ENCODE data around the gene TYMS. TPM values are rescaled to one million over a fixed set of nuclear protein-coding genes. Genes with fewer than 3 reads are reported as not detected.

The TYMS gene
- total RNA-seq, 2 donors from 2014 or later = 81.9 to 90.0 TPM

DNA sequence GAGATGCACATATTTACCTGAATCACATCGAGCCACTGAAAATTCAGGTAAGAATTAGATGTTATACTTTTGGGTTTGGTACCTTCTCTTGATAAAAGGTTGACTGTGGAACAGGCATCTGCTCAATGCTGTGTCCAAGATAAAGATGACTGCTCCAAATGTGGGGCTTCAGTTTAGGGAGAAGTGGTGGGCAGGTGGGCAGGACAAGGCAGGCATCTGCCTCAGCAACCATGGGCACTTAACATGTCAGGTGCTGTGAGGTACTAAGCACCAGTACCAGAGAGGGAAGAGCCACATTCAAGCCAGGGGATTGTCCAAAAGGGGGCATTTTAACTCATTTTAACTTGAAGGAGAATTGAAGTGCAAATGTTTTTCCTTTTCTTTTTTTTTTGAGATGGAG lies 14.0 kb downstream of the TYMS start:
- no peak overlapping the region for H3K27ac Mint-ChIP-seq
- no peak overlapping the region for H3K4me3 Mint-ChIP-seq
- Histone ChIP-seq H3K9me3 (ENCODE audit: control insufficient read depth, low read length) (peaks cover 2% of the 10 kb centered on the region), H3K4me1 (ENCODE audit: control insufficient read depth, insufficient read depth, low read length) (no peaks in the 10 kb centered on the region), H3K36me3 (ENCODE audit: control insufficient read depth, insufficient read depth, low read length) (peaks cover 86% of the 10 kb centered on the region), H3K9ac (ENCODE audit: extremely low read depth, low read length, poor library complexity, severe bottlenecking) (no peak overlapping the region), H3K27me3 (ENCODE audit: control insufficient read depth, insufficient read depth, low read length, poor library complexity, severe bottlenecking) (no peaks in the 10 kb centered on the region), H3K27ac (ENCODE audit: low read depth, low read length) (no peak overlapping the region), H3K4me3 (ENCODE audit: low read length) (no peak overlapping the region)
- peaks cover 70% of the 10 kb centered on the region for H3K36me3 Mint-ChIP-seq (ENCODE audit: low read depth)
- TF ChIP-seq, protein P1, sequence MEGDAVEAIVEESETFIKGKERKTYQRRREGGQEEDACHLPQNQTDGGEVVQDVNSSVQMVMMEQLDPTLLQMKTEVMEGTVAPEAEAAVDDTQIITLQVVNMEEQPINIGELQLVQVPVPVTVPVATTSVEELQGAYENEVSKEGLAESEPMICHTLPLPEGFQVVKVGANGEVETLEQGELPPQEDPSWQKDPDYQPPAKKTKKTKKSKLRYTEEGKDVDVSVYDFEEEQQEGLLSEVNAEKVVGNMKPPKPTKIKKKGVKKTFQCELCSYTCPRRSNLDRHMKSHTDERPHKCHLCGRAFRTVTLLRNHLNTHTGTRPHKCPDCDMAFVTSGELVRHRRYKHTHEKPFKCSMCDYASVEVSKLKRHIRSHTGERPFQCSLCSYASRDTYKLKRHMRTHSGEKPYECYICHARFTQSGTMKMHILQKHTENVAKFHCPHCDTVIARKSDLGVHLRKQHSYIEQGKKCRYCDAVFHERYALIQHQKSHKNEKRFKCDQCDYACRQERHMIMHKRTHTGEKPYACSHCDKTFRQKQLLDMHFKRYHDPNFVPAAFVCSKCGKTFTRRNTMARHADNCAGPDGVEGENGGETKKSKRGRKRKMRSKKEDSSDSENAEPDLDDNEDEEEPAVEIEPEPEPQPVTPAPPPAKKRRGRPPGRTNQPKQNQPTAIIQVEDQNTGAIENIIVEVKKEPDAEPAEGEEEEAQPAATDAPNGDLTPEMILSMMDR (conservative IDR thresholded peaks at IDR 0.05) = no peak
- H3K4me1 Mint-ChIP-seq = no peaks in the 10 kb centered on the region
- H3K9me3 Mint-ChIP-seq = no peaks in the 10 kb centered on the region
- H3K27me3 Mint-ChIP-seq (ENCODE audit: insufficient read depth) = no peaks in the 10 kb centered on the region
- peak; percentile 13 for DNase-seq
- WGBS, 2 experiments (ENCODE audit: insufficient coverage in 1 of 2, insufficient read length in 1 of 2) = 97 to 100% methylated on average over 1 of the region's 1 CpG

DNA sequence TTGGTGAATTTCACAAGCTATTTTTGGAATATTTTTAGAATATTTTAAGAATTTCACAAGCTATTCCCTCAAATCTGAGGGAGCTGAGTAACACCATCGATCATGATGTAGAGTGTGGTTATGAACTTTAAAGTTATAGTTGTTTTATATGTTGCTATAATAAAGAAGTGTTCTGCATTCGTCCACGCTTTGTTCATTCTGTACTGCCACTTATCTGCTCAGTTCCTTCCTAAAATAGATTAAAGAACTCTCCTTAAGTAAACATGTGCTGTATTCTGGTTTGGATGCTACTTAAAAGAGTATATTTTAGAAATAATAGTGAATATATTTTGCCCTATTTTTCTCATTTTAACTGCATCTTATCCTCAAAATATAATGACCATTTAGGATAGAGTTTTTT lies 15.9 kb downstream of the TYMS start:
- no peak overlapping the region for H3K4me3 Mint-ChIP-seq
- WGBS, 2 experiments (ENCODE audit: insufficient coverage in 1 of 2, insufficient read length in 1 of 2) = 96 to 100% methylated on average over 1 to 3 of the region's 3 CpGs
- peaks cover 87% of the 10 kb centered on the region for H3K36me3 ChIP-seq (ENCODE audit: control insufficient read depth, insufficient read depth, low read length)

DNA sequence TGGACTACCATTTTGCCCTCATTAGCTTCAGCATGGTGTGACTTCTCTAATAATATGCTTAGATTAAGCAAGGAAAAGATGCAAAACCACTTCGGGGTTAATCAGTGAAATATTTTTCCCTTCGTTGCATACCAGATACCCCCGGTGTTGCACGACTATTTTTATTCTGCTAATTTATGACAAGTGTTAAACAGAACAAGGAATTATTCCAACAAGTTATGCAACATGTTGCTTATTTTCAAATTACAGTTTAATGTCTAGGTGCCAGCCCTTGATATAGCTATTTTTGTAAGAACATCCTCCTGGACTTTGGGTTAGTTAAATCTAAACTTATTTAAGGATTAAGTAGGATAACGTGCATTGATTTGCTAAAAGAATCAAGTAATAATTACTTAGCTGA lies 16.3 kb downstream of the TYMS start:
- TF ChIP-seq, protein P1 (conservative IDR thresholded peaks at IDR 0.05) = no peak
- no peaks in the 10 kb centered on the region for H3K27me3 Mint-ChIP-seq (ENCODE audit: insufficient read depth)
- no peak overlapping the region for H3K9ac ChIP-seq (ENCODE audit: extremely low read depth, low read length, poor library complexity, severe bottlenecking)
- DNase-seq = no peak
- 94 to 95% methylated on average over 5 of the region's 5 CpGs for WGBS, 2 experiments (ENCODE audit: insufficient coverage in 1 of 2, insufficient read length in 1 of 2)
- no peak overlapping the region for H3K27ac Mint-ChIP-seq
- H3K4me3 Mint-ChIP-seq = no peak overlapping the region
- no peak overlapping the region for H3K4me3 ChIP-seq (ENCODE audit: low read length)
- H3K27me3 ChIP-seq (ENCODE audit: control insufficient read depth, insufficient read depth, low read length, poor library complexity, severe bottlenecking) = no peaks in the 10 kb centered on the region
- H3K4me1 ChIP-seq (ENCODE audit: control insufficient read depth, insufficient read depth, low read length) = no peaks in the 10 kb centered on the region
- peaks cover 87% of the 10 kb centered on the region for H3K36me3 ChIP-seq (ENCODE audit: control insufficient read depth, insufficient read depth, low read length)
- no peaks in the 10 kb centered on the region for H3K4me1 Mint-ChIP-seq
- no peak overlapping the region for H3K27ac ChIP-seq (ENCODE audit: low read depth, low read length)
- H3K36me3 Mint-ChIP-seq (ENCODE audit: low read depth) = peaks cover 73% of the 10 kb centered on the region
- H3K9me3 ChIP-seq (ENCODE audit: control insufficient read depth, low read length) = no peaks in the 10 kb centered on the region
- H3K9me3 Mint-ChIP-seq = no peaks in the 10 kb centered on the region

More for the DNA sequence above, 15.9 kb downstream of the TYMS start:
- Histone ChIP-seq H3K9me3 (ENCODE audit: control insufficient read depth, low read length) (no peaks in the 10 kb centered on the region), H3K27ac (ENCODE audit: low read depth, low read length) (no peak overlapping the region), H3K4me1 (ENCODE audit: control insufficient read depth, insufficient read depth, low read length) (no peaks in the 10 kb centered on the region), H3K4me3 (ENCODE audit: low read length) (no peak overlapping the region), H3K27me3 (ENCODE audit: control insufficient read depth, insufficient read depth, low read length, poor library complexity, severe bottlenecking) (no peaks in the 10 kb centered on the region), H3K9ac (ENCODE audit: extremely low read depth, low read length, poor library complexity, severe bottlenecking) (no peak overlapping the region)
- Mint-ChIP-seq H3K27ac (no peak overlapping the region), H3K4me1 (no peaks in the 10 kb centered on the region), H3K27me3 (ENCODE audit: insufficient read depth) (no peaks in the 10 kb centered on the region), H3K9me3 (no peaks in the 10 kb centered on the region), H3K36me3 (ENCODE audit: low read depth) (peaks cover 74% of the 10 kb centered on the region)
- no peak for DNase-seq
- TF ChIP-seq, protein P1 (conservative IDR thresholded peaks at IDR 0.05) = no peak
